Type B pancreatic cell (in vitro differentiated cells): ENCODE measurements around the gene OTOP1. TPM values are rescaled to one million over a fixed set of nuclear protein-coding genes. Genes with fewer than 3 reads are reported as not detected.
"Not testable (repeated sequence)": the region's sequence is repeated elsewhere in the genome, so short reads cannot be mapped to it uniquely, and the experiment has no call there.

Experiments
- DNase-seq: peaks from one replicate; pipeline ENCODE4 v3.0.0; 2021; ENCODE audit warnings: mixed read lengths; ENCODE audit not compliant: unreplicated experiment; ENCODE audit errors: extremely low spot score
- H3K27ac Mint-ChIP-seq: 2 replicates; pipeline ENCODE4 v1.8.0; 2021; ENCODE audit warnings: mild to moderate bottlenecking, mixed read lengths
- H3K27me3 Mint-ChIP-seq: 2 replicates; pipeline ENCODE4 v1.8.0; 2021; ENCODE audit warnings: mixed read lengths
- H3K36me3 Mint-ChIP-seq: 2 replicates; pipeline ENCODE4 v1.8.0; 2021; ENCODE audit warnings: mixed read lengths
- H3K4me1 Mint-ChIP-seq: one replicate; pipeline ENCODE4 v1.8.0; 2021; ENCODE audit warnings: mixed read lengths; ENCODE audit not compliant: unreplicated experiment
- H3K4me3 Mint-ChIP-seq: 2 replicates; pipeline ENCODE4 v1.8.0; 2021; ENCODE audit warnings: mild to moderate bottlenecking, mixed read lengths
- H3K9me3 Mint-ChIP-seq: 2 replicates; pipeline ENCODE4 v1.8.0; 2021; ENCODE audit warnings: mixed read lengths
- CTCF ChIP-seq: fragments of 200-600 bp; sonication (generic); conservative IDR thresholded peaks from 2 replicates; pipeline ENCODE4 v1.5.0; 2021; ENCODE audit warnings: antibody characterized with exemption, mild to moderate bottlenecking
- total RNA-seq: library from RNA; stranded (reverse); gene quantifications from 2 replicates; pipeline ENCODE4 v1.2.1, GENCODE V29; 2021; ENCODE audit warnings: low replicate concordance

The OTOP1 gene
- total RNA-seq, 1 donor from 2014 or later = not detected

- not testable (repeated sequence) for H3K36me3 Mint-ChIP-seq, H3K4me1 Mint-ChIP-seq, H3K9me3 Mint-ChIP-seq, H3K4me3 Mint-ChIP-seq, DNase-seq, H3K27ac Mint-ChIP-seq
- TF ChIP-seq CTCF = peak; percentile 69
- H3K27me3 Mint-ChIP-seq = peaks cover 35% of the 10 kb centered on the region
Measured at GRCh38 chr4:4145622-4146021, 81.1 kb downstream of the OTOP1 start.

- H3K4me3 Mint-ChIP-seq, DNase-seq, H3K4me1 Mint-ChIP-seq: not testable (repeated sequence)
Measured at GRCh38 chr4:4143376-4143775, 83.4 kb downstream of the OTOP1 start.

GRCh38 chr4:4142679-4143078 lies 84.0 kb downstream of the OTOP1 start:
- H3K9me3 Mint-ChIP-seq, H3K4me1 Mint-ChIP-seq, H3K36me3 Mint-ChIP-seq, H3K27ac Mint-ChIP-seq, H3K4me3 Mint-ChIP-seq, DNase-seq: not testable (repeated sequence)
- peaks cover 31% of the 10 kb centered on the region for H3K27me3 Mint-ChIP-seq

More at GRCh38 chr4:4143376-4143775, 83.4 kb downstream of the OTOP1 start:
- H3K27me3 Mint-ChIP-seq = peaks cover 31% of the 10 kb centered on the region
- H3K36me3 Mint-ChIP-seq, H3K27ac Mint-ChIP-seq, H3K9me3 Mint-ChIP-seq: not testable (repeated sequence)

GRCh38 chr4:4141186-4141585 lies 85.5 kb downstream of the OTOP1 start:
- not testable (repeated sequence) for H3K4me3 Mint-ChIP-seq, DNase-seq, H3K9me3 Mint-ChIP-seq, H3K36me3 Mint-ChIP-seq, H3K27ac Mint-ChIP-seq, H3K4me1 Mint-ChIP-seq
- H3K27me3 Mint-ChIP-seq = peaks cover 30% of the 10 kb centered on the region

Other genes starting within 250 kb of the OTOP1 start
- 20.1 and 21.8 TPM in 2 replicates for gene TMEM128, start 21.3 kb upstream of the OTOP1 start, total RNA-seq
- 12.4 and 18.6 TPM in 2 replicates for gene LYAR, start 63.2 kb upstream of the OTOP1 start, total RNA-seq
- gene ZBTB49, start 63.3 kb upstream of the OTOP1 start, total RNA-seq = 7.8 and 9.7 TPM in 2 replicates
- 71.9 and 216 TPM in 2 replicates for gene NSG1, start 160.2 kb upstream of the OTOP1 start, total RNA-seq